T-helper 2 cell treated with Interferon-gamma antibody and Interleukin-4, amounts not matched to agents 100 ng/mL and 5 ng/mL, for 36 hours (primary cell): Measurements from ENCODE around the gene TP73. TPM values are rescaled to one million over a fixed set of nuclear protein-coding genes. Genes with fewer than 3 reads are reported as not detected.

Experiments used
- intact Hi-C: fragments of 100-400 bp; cut with micrococcal nuclease; formaldehyde crosslinking; loops from one replicate; pipeline ENCODE4 v1.15.1; 2023
- total RNA-seq: library from RNA; stranded (reverse); gene quantifications from 2 replicates; pipeline ENCODE4 v1.2.3, GENCODE V29; 2022

TP73 gene
- total RNA-seq = 2.6 and 2.7 TPM in 2 replicates

DNA sequence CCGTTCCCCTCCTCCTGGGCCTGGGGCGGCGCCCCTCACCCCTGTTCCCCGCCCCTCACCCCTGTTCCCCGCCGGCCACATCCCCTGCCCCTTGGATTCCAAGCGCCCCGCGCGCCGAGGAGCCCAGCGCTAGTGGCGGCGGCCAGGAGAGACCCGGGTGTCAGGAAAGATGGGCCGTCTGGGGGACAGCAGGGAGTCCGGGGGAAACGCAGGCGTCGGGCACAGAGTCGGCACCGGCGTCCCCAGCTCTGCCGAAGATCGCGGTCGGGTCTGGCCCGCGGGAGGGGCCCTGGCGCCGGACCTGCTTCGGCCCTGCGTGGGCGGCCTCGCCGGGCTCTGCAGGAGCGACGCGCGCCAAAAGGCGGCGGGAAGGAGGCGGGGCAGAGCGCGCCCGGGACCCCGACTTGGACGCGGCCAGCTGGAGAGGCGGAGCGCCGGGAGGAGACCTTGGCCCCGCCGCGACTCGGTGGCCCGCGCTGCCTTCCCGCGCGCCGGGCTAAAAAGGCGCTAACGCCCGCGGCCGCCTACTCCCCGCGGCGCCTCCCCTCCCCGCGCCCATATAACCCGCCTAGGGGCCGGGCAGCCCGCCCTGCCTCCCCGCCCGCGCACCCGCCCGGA, at the start of gene TP73:
Gene TP73, plus strand, starts transcription at position 587 of the 618 bp plus-strand sequence. CDS start 29,850 bp downstream, outside the sequence.
- intact Hi-C loops = loop anchor here (10.0 kb wide), 1 partner anchor 123 kb away; the partner anchor contains the start of gene SMIM1

DNA sequence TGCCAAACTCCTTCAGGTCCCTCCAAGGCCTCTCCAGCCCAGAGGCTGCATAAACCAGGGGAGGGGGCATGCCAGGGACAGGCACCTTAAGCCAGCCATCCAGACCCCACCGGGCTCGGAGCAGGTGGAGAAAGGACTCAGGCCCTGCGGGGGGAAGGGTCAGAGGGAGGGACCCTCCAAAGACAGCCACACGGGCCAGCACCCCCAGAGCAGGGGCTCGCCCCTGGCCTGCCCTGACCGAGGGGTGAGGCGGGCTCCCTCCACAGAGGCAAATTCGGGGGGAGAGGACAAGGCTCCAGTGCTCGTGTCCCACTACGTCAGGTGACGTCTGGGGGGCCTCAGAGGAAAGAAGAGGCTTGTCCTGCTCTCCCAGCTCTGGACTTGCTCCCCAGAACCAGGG, 49.2 kb upstream of the TP73 start:
- intact Hi-C loops = no loop called here

DNA sequence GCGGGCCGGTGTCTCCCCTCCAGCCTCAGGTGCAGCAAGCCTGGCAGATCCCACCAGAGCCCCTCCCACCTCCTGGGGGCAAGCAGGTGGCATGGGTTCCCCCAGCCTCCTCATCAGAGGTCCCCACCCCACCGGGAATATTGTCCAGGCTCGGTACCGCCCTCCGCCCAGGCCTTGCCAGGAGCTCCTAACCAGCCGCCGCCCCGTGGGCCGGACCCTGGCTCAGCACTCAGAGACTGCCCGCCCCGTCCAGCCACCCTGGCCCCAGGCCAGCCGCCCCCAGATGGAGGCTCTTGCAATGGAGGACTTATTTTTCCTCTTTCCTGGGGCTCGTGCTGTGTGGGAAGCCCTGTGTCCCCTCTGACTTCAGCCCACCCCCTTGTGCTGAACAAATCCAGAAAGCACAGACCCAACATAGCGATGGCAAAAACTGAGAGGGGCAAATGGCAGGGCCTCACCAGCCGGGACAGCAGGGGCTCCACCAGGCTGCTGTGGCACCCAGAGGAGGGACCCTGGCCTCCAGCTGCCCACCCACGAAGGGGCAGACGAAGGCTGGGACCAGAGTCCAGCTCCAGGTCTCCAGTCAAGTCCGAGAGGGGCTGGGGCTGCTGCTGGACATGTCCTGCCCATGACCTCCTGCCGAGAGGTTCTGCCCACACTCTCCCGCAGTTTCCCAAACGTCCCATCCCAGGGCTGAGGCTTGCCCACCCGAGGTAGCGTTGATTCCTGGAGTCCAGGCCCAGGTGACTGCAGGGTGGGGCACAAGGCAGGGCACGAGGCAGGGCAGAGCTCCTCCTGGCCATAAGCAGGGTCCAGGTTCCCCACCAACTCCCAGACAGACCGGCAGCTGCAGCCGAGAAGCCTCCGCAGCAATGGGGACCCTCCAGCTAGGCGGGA, 48.5 kb upstream of the TP73 start:
- intact Hi-C loops = no loop called here

DNA sequence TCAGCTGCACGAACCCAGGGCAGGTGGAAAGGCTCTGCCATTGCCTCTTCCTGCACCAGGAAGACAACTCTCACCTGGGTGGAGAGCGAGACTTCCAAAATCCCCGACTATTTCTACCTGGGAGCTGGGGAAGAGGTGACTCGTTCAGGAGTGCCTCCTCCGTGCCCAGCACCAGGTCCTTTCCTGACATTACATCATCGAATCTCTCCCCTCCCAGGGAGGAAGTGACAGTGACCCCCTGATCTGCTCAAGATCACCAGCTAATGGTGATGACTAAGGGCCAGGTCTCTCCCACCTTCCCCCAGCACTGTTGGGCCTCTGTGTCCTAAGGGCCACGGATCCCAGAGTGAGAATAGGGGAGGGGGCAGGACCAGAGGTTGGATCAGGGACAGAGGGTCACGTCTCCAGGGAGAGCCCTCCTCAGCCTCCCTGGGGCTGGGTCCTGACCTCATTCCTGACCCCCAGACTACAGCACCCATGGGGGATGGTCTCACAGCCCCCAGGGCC, 47.8 kb upstream of the TP73 start:
- intact Hi-C loops = no loop called here

DNA sequence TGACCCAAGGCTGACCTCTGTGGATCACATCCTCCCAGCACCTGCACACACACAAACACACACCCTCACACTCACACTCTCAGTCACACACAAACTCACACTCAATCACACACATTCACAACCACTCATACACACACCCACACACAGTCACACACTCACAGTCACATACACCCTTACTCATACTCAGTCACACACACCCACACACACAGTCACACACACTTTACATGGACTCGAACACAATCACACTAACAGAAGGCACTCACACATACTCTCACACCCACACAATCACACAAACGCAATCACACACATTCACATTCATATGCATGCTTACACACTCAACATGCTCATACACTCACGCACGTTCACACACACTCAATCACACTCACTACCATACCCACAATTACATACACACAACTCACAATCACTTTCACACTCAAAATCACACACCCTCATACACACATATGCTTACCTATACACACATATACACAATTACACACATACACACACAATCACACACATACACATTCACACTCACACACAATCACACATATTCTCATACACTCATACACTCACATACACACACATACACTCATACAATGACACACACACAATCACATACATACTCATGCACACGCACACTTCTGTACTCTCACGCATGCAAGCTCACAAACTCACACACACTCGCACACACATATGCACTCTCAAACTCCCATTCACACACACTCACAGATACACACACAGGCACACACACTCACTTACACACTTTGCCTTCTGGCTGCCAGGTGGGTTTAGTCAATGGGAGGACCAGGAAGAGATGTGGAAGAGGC, 47.1 kb upstream of the TP73 start:
- intact Hi-C loops = no loop called here

DNA sequence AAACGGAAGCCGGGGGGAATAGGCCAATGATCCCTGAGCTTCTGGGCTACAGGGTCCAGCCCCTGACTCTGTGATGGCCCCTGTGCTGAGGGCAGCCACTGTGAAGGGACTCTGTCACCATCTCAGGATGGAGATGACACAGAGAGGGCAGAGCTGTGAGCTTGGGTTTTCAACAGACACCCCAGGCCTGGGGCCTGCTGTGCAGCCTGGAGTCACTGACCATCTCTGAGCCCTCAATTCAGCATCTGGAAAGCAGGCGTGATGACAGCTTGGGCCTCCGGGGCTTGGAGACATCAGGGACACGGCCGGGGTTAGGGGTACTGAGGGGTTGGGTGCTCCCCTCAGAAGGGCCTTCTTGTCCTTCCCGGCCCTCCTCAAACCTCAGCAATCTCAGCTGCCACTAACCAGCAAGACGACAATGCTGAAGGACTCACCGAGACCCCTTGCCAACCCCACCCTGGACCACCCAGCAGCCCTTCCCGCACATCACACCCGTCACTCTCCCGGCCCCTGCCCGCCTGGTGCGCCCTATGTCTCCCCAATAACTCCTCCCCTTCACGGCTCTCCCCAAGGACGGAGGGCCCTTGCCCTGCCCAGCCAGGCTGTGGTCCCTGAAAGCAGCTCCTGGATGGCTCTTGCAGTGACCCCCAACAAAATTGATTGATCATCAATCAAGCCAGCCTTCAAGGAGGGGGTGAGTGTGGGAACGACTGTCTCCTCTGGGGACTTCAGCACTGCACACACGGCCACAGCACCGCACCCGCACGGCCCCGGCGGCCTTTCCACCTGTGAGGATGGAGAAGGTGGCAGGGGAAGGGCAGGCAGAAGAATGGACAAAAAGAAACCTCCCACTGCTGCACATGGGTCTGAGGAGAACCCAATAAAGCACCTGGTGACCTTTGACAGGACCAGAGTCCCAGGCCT, 45.3 kb upstream of the TP73 start:
- intact Hi-C loops = no loop called here

DNA sequence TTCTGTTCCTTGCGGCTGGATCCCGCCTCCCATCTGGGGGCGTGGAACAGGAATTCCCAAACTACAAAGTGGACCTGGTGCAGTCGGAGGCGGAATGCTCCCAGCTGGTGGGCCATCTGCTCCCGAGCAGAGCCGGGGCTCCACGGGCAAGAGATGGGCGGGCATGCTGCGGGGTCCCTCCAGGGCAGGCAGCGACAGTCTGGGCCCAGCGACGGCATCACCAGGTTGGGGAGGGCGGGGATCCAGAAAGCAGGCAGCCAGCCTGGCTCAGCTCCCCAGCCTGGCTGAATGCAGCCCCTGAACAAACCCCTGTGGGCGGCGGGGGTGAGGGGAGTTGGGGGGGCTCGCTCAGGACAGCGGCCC, 44.6 kb upstream of the TP73 start:
- intact Hi-C loops = no loop called here

DNA sequence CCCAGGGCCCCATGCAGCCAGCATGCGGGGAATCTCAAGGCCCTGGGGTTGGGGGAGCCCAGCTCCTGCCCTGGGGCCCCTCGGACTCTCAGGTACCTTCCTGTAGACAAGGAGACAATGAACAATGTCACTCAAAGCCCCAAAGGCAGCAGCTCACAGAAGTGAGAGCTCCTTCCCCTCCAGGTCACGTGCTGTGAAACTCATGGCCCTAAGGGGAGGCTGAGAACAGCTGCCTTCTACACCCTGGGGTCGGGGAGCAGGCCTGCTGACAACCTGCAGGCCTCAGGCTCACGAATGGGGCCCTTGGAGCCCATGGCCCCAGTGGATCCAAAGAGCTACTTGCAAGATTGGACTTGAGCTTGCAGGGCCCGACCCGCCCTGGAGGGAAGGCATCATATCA, 44.2 kb upstream of the TP73 start:
- intact Hi-C loops = no loop called here

DNA sequence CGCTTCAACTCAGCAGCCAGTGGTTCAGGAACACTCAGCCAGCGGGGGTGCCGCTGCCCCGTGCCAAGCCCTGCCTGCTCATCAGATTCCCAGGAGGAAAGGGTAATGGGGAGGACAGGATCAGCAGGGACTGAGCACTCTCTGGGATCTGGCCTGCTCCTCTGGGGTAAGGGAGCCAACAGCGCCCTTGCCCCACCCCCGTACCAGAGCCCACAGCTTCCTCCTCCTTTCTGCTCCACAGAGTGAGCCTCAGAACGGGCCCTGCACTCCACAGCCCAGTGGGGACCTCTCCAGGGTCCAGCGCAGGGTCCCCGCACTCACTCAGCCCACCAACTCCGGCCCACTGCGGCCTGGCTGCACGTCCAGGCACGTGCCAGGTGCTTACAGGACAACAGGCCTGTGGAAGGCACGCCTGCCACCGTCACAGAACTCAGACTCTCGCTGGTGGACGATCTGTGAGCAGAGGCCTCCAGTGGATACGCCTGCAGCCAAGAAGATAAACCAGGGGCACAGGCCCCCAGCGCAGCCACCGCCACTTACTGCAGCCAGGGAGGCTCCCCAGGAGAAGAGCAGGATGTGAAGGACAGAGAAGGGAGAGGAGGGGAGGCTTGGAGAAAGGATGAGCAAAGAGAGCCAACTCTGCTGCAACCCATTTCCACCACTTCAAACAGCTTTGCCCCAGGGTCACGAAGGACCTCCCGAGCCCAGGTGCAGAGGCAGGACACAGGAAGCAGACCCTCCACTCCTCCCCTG, 43.1 kb upstream of the TP73 start:
- intact Hi-C loops = no loop called here

DNA sequence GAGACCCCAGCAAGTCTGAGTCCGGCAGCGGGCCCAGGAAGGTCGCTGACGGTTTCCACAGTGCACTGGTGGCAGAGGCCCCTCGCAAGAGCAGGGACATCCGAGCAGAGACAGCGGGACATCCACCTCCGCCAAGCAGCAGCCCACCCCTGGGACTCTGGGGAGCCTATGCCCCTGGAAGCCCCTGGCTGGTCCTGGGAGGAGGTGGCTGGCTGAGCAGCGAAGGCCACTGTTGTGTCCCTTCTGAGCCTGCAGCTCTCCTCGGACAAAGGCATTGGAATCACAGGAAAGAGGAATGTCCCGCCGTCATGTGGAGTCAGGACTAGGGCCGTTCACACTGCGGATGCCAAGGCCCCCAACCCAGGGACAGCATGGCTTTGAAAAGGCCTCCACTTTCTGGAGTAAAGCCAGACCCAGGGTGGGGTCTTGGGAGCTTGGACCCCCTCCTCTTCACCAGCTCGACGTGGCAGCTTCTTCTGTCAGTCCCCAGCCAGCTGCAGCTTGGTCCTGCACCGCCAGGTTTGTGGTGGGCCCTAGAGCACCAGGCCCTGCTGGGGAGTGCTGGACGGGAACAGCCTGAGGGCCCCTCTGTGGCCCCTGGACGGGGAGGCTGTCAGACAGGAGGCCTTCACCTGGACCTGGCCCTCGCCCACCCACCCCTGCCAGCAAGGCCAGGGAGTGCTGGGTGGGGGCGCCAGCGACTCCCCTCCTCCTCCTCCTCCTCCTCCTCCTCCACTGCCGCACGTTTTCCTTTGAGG, 42.4 kb upstream of the TP73 start:
- intact Hi-C loops = no loop called here

DNA sequence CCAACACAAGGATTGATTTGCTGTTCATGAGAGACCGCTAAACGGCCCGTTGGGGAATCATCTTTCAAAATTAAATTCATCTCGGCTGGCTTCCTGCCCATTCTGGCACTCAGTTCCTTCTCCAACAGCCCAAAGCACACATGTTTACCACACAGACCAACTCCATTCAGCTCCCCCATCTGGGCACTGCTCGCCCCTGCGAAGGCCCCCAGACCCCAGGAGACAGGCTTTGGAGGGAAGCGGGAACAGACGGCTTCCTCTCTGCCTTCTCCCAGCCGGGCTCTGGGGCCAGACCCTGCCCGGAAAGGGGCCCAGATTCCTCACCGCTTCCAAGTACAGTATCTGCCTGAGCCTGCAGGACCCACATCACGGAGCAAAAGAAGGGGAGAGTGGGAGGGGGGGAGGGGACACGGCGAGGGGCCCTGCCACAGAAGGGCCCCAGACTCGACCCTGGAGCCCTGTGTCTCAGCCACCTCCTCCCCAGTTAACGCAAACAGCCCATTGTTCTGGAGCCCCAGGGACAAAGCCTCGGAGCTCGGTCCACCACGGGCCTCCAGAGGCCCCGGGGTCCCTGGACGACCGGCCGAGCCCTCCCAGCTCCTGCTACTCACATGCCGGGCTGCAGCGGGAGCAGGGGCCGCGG, 41.7 kb upstream of the TP73 start:
- intact Hi-C loops = no loop called here

DNA sequence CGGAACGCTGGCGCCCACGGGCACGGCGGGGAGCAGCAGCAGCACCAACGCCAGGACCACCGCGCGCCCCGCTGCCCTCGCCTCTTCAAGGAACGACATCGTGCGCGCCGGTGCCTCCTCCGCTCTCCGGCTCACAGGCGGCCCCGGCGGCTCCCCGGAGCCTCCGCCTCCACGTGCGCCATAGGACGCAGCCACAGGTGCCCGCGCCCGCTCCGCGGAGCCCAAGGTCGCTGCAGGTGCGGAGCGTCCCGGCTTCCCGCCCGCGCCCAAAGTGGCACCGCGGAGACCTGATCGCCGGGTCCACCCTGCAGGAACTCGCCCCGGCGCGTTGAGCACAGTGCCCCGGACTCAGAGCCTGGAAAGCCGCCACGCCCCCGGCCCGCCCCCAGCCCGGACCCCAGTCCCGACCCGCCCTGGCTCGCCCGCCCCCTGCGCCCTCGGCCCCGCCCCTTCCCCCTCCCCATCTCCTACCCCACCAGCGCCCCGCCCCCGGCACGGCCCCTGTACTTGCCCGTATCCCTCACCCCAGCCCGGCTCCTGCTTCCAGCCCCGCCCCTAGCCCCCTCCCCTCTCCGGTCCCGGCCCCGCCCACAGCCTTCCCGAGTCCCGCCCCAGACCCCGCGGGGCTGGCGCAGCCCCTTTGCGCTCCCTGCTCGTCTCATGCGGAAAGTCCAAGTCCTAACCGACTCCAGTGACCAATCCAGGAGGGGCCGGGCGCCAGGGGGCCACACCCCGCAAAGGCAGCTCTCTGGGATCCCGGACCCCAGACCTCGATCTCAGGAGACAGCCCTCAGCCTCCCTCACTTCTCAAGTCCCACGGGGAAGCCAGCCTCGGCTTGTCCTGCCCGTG, 40.9 kb upstream of the TP73 start, which contains the start of gene MEGF6:
Gene MEGF6, minus strand, starts transcription at position 339 of the 850 bp plus-strand sequence. Its CDS starts 240 bp downstream, at position 99.
- intact Hi-C loops = no loop called here

DNA sequence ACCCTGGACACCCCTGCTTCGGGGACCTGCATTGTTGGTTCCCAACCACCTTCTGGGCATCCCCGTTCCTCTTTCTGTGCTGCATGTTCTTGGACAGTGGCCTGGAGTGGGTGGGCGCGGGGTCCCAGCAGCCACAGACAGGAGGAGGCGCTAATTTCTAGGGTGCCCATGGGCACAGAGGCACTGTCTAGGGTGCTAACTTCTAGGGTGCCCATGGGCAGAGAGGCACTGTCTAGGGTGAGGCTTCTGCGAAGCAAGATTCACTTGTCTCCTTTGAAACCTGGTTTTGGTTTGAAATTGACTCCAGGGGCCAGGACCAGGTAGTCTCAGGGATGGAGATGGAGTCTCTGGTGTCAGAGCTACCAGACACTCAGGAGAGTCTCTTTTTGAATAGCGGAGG, 40.2 kb upstream of the TP73 start:
- intact Hi-C loops = no loop called here

DNA sequence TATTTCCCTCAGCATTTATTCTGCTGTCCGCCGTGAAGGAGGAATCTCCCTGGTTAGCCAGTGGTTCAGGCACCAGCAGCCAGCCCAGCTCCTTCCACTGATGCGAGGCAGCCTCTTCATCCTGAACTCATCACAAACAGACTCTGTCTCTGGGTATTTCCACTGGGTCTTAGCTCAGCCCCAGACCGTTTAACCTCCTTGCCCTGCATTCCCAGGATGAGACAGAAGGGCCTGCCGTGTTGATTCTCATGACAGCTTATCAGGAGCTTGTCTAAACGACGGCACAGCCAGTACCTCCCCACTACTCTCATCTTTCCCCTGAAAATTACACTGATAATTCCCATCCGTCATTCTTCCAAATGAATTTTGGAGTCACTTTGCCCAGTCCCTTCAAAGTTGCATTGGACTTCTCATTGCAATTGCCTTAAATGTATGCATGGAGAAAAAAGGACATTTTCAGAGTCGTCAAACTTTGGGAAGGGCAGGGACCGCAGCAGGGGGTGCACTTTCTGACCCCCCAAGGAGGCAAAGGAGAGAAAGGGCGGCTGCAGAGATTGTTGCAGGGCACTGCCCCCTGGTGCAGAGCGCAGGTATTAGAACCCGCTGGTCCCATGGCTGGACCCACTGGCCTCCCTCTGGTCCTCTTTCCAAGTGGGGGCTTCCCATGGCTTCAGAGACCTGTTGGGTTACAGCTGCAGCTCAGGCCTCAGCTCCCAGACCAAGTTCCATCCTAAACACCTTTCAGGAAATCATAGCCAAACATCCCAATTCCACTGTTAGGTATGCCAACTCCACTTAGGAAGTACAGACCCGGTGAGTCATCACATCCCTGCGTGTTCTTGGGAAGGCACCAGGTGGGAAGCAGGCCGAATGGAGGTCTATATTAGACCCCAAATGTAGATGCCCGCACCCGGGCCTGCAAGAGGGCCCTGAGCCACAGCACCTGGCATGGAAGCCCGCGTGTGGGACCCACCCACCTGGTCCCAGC, 37.3 kb upstream of the TP73 start:
- intact Hi-C loops = no loop called here

DNA sequence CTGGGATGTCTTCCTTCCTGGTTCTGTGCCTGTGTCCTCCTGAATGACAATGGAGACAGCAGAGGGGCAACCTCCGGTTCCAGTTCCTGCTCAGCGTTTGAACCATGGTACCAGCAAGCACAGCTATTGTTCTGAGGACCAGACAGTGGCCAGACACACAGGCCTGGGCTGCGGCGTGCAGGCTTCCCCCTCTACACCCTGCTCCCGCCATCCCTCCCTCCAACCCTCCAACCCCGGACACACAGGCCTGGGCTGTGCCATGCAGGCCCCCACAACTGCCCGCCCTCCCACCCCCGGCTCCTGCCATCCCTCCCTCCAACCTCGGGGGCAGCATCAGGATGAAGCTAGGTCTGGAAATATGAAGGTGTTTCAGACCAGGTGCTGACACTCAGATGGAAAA, 35.5 kb upstream of the TP73 start:
- intact Hi-C loops = no loop called here

DNA sequence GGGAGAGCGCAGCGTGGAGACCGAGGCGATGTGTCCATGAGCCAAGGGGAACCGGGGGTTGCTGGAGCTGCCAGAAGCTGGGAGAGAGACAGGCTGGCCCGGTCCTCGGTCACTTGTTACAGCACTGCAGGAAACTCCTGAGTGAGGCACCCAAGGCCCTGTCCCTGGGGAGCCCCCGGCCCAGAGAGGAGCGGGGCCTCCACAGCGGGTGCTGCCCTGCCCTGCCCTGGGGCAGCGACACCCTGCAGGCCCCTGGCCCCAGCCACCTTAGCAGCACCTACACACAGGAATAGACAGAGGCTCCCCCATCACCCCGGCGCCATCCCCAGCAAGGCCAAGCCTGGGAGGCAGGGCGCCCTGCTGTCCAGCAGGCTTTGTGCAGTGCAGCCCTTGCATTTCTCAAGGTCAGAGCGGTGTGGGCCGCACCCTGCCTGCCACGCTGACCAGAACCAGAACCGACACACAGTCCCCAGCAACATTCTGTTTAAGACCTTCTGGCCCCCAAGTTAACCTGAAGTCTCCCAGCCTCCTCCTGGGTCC, 34.4 kb upstream of the TP73 start:
- intact Hi-C loops = no loop called here
